Measurements from ENCODE around the gene SLC40A1.

The SLC40A1 gene

GRCh38 chr2:189624648-189625355 lies 44.2 kb upstream of the SLC40A1 start:
- DNase-seq (ENCODE audit: low read depth) = no peak
- no peak for TF ChIP-seq CTCF (conservative IDR thresholded peaks at IDR 0.05; ENCODE audit: low read depth, low read length)
- no peak overlapping the region for H3K4me3 ChIP-seq (ENCODE audit: low read length)

- no peak overlapping the region for H3K4me3 ChIP-seq (ENCODE audit: low read length)
- TF ChIP-seq CTCF (conservative IDR thresholded peaks at IDR 0.05; ENCODE audit: low read depth, low read length) = no peak
- no peak for DNase-seq (ENCODE audit: low read depth)
Observed at GRCh38 chr2:189623049-189623448, 42.5 kb upstream of the SLC40A1 start.

- DNase-seq (ENCODE audit: low read depth) = no peak
- no peak overlapping the region for H3K4me3 ChIP-seq (ENCODE audit: low read length)
- no peak for TF ChIP-seq CTCF (conservative IDR thresholded peaks at IDR 0.05; ENCODE audit: low read depth, low read length)
Observed at GRCh38 chr2:189621781-189622180, 41.2 kb upstream of the SLC40A1 start.

GRCh38 chr2:189618197-189618596 lies 37.6 kb upstream of the SLC40A1 start:
- DNase-seq (ENCODE audit: low read depth) = no peak
- TF ChIP-seq CTCF (conservative IDR thresholded peaks at IDR 0.05; ENCODE audit: low read depth, low read length) = no peak
- no peak overlapping the region for H3K4me3 ChIP-seq (ENCODE audit: low read length)

- TF ChIP-seq CTCF (conservative IDR thresholded peaks at IDR 0.05; ENCODE audit: low read depth, low read length) = no peak
- no peak for DNase-seq (ENCODE audit: low read depth)
- no peak overlapping the region for H3K4me3 ChIP-seq (ENCODE audit: low read length)
Observed at GRCh38 chr2:189614585-189614984, 34.0 kb upstream of the SLC40A1 start.

GRCh38 chr2:189613650-189614420 lies 33.2 kb upstream of the SLC40A1 start:
- peak; percentile 71 for DNase-seq (ENCODE audit: low read depth)
- TF ChIP-seq CTCF (conservative IDR thresholded peaks at IDR 0.05; ENCODE audit: low read depth, low read length) = no peak
- H3K4me3 ChIP-seq (ENCODE audit: low read length) = no peak overlapping the region

Data from retinal pigment epithelial cell (primary cell).